ENCODE results near the gene PLXDC1.

DNA sequence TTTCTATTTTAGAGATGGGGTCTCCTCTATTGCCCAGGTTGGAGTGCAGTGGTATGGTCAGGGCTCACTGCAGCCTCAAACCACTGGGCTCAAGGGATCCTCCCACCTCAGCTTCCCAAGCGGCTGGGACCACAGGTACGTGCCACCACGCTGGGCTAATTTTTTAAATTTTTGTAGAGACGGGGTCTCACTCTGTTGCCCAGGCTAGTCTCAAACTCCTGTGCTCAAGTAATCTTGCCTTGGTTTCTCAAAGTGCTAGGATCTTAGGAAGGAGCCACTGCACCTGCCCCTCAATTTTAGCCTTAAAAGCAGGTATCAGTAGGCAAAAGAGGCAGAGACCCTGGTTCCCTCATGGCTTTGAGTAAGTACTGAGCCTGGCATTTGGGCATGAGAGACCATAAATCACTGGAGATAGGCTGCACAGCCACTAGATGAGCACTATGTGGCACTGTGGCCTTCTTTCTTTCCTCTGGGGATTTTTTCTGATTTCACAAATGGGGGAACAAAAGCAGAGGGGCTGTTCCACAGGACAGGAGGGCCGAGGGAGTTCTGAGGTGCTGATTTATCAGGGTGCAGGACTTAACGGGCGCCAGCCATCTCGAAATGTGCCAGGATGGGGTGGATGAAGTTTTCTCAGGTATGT lies 82.2 kb downstream of the PLXDC1 start:
- TF ChIP-seq CREB5 (CRISPR knock-in tag; IDR thresholded peaks at IDR 0.05; ENCODE audit: low read depth) (no peak), ARNTL (CRISPR knock-in tag; IDR thresholded peaks at IDR 0.05; ENCODE audit: borderline replicate concordance, low read depth) (no peak), PATZ1 (CRISPR knock-in tag; IDR thresholded peaks at IDR 0.05; ENCODE audit: borderline replicate concordance) (no peak), SNAI2 (CRISPR knock-in tag; IDR thresholded peaks at IDR 0.05) (no peak), ESRRG (CRISPR knock-in tag; IDR thresholded peaks at IDR 0.05) (no peak), ISL1 (CRISPR knock-in tag; IDR thresholded peaks at IDR 0.05) (no peak), CSDC2 (CRISPR knock-in tag; IDR thresholded peaks at IDR 0.05) (no peak), RARB (CRISPR knock-in tag; IDR thresholded peaks at IDR 0.05) (no peak), ZFP30 (CRISPR knock-in tag; IDR thresholded peaks at IDR 0.05) (no peak), TCF4 (CRISPR knock-in tag; IDR thresholded peaks at IDR 0.05; ENCODE audit: borderline replicate concordance) (no peak), ZFP3 (CRISPR knock-in tag; IDR thresholded peaks at IDR 0.05) (no peak), ZNF8 (CRISPR knock-in tag; IDR thresholded peaks at IDR 0.05) (no peak)
- TF ChIP-seq, protein P1, sequence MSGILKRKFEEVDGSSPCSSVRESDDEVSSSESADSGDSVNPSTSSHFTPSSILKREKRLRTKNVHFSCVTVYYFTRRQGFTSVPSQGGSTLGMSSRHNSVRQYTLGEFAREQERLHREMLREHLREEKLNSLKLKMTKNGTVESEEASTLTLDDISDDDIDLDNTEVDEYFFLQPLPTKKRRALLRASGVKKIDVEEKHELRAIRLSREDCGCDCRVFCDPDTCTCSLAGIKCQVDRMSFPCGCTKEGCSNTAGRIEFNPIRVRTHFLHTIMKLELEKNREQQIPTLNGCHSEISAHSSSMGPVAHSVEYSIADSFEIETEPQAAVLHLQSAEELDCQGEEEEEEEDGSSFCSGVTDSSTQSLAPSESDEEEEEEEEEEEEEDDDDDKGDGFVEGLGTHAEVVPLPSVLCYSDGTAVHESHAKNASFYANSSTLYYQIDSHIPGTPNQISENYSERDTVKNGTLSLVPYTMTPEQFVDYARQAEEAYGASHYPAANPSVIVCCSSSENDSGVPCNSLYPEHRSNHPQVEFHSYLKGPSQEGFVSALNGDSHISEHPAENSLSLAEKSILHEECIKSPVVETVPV (CRISPR knock-in tag; IDR thresholded peaks at IDR 0.05): no peak

Data from SK-N-SH treated with all-trans-retinoic acid at 6 μM for 48 hours (cell line).